LHCN-M2 (cell line): ENCODE data around the gene RTP3. TPM values are rescaled to one million over a fixed set of nuclear protein-coding genes. Genes with fewer than 3 reads are reported as not detected.
A peak's percentile ranks its signal among the peaks of the same experiment; 100 is the strongest.

Experiments used
- DNase-seq: peaks from one replicate; pipeline ENCODE4 v3.0.0-alpha.2; 2012; ENCODE audit warnings: low read depth
- total RNA-seq: library from RNA; depleted of rRNA; stranded (reverse); fragments of >200 nt; gene quantifications from 2 replicates; pipeline ENCODE4 v1.2.3, GENCODE V29; 2014

The RTP3 gene
- total RNA-seq, 1 experiment from 2014 or later: not detected

DNA sequence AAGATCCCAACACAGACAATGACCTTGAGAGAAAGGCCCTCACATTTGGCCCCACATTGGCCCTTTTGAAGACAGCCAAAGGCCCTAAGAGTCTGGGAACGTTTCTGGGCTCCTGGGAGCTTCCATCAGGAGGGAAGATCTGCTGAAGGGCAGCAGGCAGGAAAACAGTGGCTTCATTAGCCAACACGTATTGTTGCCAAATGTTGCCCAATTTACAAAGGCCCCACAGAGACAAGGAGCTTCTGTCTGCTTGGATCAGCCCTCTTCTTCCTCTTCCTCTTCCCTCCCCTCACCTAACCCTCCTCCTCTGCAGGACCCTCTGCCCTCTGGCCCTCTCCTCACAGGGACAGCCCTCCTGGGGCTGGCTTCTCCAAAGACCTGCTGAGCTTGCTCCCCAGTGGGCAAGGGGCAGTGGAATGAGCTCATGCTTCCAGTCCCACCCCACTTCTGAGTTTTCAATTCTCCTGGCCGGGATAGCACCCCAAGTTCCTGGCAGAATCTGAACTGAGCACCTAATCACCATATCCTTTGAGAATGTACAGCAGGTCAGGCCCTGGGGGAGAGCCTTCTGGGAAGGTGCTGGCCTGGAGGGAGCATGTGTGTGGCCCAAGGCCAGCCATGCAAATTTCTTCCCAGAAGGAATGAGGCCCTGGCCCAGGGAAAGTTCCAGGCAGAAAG lies 28.0 kb upstream of the RTP3 start:
- no peak for DNase-seq

DNA sequence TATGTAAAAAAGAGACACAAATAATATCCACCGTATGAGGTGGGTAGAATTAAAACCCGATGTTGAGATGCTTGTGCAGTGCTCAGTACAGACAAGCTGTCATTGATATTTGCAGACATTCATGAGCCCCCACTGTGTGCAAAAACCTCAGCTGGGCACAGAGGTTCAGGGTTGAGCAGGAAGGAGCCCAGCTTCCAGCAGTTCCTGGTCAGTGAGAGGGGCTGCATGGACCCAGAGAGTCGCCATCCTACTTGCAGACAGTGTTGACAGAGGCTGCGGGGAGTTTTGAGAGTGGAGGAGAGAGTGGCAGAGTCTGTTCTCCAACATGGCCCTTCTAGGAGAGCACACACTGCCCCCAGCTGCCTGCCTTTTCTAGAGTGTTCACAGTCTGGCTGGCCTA lies 26.9 kb upstream of the RTP3 start:
- no peak for DNase-seq

DNA sequence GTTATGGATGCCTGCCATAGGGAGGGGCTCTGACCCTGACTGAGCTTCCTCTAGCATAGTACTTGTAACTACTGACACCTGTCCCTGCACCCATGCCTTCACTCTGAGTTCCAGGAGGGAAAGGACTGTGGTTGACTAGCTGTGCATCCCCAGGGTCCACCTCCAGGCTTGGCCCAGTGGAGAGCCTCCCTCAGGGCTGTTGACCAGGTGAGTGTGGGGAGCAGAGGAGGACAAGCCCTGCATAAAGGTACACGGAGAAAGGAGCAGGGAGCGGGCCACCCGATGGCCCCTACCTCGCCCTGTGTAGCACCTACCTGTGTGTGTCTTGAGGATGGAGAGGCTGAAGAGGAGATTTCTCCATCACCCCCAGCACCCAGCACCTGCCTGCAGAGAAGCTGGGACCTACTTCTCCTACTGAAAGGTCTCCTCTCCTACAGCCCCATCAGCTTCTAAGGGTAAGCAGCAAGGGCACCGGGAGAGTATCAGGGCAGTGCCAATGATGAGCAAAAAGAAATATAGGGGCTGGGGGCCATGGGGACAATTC lies 26.3 kb upstream of the RTP3 start:
- DNase-seq: no peak

DNA sequence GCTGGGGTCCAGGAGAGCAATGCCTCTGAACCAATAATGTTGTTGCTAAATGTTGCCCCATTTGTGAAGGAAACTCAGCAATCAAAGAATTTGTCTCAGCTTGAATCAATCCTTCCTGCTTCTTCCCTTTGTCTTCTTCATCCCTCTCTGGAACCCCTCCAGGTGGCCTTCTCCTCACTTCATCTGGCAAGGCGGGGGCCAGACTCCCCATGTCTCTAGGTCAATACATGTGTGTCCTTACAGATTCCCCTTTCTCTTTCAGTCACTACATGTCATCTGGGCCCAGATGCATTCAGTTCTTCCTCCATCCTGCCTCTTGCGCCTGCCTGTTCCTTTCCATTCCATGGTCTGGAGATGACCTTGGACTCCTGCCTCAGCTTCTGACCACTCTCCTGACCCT lies 25.0 kb upstream of the RTP3 start:
- DNase-seq: no peak

- no peak for DNase-seq
These were observed 20.6 kb upstream of the RTP3 start for GRCh38 chr3:46477145-46477544.

DNA sequence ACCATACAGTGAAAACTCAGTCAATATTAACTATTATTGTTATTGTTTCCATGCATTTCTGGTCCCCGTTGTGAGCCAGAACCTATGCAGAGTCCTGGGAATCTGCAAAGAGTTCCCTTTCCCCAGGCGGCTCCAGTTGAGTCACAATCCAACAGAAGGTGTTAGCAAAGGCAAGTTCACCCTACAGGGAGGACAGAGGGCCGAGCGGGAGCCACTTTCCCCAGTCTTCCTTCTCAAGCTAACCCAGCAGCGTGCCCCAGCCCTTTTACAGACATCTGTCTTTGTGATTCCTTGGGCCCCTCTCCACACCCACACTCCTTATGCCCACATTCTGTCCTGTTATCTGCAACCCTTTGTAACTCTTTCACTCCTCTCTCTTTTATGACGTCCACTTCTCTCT lies 20.0 kb upstream of the RTP3 start:
- DNase-seq: no peak

DNA sequence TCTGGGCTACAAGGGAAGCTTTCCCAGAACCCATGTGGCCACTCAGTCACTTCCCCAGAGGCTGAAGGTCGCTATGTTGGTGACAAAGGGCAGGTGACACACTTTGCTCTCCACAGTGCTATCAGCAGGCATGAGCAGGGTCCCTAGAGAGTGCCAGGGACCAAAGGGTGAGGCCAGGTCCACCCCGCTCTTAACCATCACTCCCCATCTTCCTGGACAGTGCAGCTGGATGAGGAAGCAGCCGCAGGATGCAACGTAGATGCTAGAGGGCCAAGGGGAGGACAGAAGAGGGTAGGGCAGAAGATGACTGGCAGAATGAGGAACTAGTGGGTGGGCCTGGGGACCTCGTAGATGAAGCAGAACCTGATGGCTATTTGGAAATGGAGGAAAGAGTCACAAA lies 19.4 kb upstream of the RTP3 start:
- DNase-seq: no peak

- DNase-seq: no peak
These were observed 18.8 kb upstream of the RTP3 start for GRCh38 chr3:46479021-46479420.

GRCh38 chr3:46479696-46480095 lies 18.1 kb upstream of the RTP3 start:
- DNase-seq: no peak

- no peak for DNase-seq
These were observed 17.1 kb upstream of the RTP3 start for GRCh38 chr3:46480491-46481195.

DNA sequence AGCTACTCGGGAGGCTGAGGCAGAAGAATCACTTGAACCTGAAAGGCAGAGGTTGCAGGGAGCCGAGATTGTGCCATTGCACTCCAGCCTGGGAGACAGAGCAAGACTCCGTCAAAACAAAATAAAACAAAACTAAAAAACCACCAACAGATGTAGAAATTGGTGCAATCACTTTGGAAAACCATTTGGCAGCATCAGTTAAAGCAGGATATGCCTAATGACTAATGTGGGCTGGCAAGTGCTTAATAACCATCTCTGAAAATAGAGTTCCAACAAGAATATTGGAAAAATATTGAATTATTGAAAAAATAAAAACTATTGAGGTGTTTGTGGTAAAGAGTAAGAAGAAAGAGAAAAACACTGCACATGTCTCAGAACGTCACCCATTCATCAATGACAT lies 16.1 kb upstream of the RTP3 start:
- DNase-seq: peak; percentile 67

GRCh38 chr3:46482632-46483350 lies 15.0 kb upstream of the RTP3 start:
- peak; percentile 78 for DNase-seq

- DNase-seq: no peak
These were observed 14.0 kb upstream of the RTP3 start for GRCh38 chr3:46483825-46484224.

GRCh38 chr3:46484388-46484787 lies 13.4 kb upstream of the RTP3 start:
- DNase-seq: no peak

DNA sequence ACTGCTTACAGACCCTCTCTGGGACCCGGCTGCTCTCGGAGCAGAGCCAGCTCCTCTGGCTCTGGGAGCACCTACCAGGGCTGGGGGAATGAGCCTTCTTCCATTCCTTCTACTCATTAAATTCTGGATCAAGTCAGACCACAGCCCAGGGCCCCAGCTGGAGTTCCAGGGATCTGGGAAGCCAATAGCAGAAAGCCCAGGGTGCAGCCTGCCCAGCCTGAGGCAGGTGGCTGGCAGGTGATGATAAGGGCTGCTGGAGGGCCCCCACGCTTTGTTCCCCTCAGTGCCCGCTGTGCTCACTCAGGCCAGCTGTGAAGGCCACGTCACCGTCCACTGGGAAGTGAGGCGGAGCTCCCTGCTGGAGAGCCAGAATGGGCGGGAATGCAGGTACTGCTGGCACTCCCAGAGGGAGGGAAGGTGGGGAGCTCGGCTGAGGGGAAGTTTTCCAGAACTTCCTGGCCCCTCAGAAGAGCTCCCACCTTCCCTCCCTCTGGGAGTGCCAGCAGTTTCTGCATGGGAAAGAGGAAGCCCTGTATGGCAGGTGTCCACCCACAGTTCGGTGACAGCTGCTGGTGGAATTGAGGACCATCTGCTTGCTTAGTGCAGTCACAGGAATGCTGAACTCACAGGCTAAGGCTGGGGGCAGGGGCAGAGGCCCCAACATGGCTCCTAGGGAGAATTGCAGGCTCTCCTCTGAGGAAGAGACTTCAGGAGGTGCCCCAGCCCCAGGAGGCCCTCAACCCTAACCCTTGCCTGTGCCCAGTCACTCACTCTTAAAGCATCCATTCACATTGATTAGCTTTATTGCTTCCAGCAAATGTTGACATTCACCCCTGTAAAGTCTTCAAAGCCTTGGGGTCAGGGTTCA lies 12.6 kb upstream of the RTP3 start:
- peak; percentile 77 for DNase-seq

- DNase-seq: no peak
These were observed 12.0 kb upstream of the RTP3 start for GRCh38 chr3:46485779-46486175.

GRCh38 chr3:46488735-46489361 lies 8.9 kb upstream of the RTP3 start:
- peak; percentile 83 for DNase-seq

DNA sequence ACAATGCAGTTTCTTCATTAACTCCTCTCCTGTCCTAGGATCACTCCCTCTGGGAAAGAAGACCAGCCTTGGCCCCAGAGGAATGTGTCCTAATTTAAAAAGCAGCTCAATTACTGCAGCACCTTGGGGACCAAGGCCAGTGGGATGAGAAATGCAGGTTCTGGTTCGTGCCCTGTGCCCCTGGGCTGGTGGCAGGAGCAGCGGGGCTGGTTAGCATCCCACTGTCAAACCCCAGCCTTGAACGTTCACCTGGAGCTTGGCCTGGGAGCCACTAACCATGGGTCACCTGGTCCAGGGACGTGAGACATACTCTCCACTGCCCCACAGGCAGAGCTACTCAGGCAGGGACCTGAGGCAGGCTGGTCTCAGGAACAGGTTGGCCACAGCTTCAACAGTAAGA lies 8.4 kb upstream of the RTP3 start:
- no peak for DNase-seq

DNA sequence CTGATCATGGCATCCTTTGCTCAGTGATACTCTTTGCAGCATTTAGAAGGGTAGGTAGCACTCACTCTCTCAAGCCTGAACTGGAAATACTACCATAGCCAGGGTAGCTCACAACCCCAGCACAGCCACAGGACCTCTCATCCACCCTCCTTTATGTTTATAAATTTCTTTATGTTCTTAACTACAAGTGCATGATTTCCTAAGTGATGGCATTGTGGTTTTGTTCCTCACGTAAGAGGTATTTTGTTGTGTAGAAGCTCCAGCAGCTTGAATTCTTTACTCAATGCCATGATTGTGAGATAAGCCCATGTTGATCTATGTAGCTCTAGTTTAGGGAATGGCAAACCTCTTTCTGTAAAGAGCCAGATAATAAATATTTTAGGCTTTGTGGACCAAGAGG lies 7.9 kb upstream of the RTP3 start:
- DNase-seq: peak; percentile 22

DNA sequence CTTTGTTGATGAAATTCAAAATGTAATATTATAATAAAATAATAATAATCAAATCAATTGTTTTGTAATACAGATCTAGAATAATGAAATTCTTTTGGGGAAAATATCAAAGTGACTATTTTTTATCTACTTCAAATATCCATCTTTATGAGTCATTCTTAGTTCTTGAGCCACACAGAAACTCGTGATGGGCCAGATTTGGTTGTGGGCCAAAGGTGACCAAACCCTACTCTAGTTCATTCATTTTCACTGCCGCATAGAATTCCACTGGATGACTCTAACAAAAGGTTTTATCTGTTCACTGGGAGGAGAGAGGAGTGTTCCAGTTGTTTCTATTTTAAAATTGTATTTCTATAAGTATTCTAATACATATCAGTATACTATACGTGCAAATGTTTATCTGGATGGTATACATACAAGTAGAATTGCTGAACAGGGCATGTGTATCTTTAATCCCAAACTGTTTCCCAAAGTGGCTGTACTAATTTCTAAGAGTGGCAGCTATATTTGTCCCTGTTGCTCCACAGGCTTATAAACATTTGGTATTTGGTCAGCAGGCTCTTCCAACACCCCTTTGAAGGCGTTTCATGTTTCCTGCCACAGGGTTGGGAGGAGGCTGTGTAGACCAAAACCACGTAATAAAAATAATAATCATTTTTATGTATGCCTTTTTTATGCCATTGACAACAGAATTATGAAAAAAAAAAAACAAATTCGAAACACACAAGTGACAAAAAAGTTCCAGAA lies 7.3 kb upstream of the RTP3 start:
- DNase-seq: peak; percentile 61
